ENCODE data around the gene SLC35F1.

Gene SLC35F1

DNA sequence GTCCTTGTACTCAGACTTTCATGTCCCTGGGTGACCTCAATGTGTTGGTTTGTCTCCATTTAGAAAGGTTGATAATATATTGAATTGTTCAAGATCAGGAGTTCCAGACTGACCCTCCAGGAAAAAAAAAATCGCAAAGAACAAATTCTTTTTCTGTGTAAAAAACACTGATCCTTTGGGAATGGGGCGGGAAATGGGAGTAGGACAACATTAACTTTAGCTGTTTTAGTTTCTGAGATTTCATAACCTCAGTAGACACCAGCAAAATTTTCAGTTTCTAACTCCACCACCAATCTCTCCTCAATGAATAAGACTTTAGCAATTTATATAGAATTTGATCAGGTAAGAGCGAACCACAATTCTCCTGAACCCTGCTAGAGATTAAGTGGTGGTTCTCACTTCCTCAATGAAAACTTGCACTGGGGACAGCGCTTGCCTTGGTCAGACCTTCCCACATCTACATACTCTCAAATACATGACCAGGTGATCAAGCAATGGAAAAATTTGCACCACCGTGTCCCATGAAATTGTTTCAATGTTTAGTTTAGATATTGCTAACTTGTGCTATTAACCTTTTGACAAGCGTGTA is 409.8 kb downstream of the SLC35F1 start:
- DNase-seq (ENCODE audit: low read depth), result no peak

DNA sequence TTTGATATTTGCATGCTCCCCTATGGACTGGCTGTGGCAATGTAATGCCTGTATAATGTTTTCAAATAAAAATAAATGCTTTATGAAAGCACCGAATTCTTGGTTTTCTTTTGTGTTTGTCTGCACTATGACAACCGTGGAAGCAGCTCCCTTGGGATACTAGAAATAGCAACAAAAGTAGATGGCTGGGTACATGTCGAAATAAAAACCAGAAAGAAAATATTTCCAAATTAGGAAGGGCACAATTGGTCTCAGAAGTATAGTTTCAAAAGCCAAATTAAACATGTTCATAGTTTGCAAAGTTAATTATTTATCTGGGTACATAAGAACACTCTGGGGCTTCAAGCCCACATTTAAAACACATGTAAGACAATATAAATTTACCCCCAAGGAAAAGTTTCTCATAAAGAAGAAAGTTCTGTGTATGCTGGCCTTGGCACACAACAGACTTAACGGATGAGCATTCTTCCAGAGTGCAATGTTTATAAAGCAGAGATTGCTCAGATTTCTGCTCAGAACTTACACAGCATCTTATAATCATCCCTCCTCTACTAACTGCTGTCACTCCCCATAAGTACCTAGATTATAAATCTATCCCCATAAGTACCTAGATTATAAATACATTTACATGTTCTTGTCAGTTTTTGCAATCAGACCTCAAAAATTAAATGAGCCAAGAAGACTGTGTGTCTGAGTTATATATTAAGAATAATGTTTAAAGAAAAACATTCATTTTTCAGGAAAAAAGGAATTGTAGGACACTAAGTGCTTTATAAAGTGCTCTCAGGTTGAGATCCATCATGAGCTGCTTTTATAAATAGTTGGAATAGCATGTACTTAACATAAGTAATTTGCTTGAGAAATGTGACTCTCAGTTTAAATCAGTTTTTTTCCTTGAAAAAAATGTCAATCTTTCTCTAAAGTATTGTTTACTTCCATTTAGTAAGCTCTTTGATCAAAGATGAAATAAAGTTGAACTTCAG is 410.8 kb downstream of the SLC35F1 start:
- no peak for DNase-seq (ENCODE audit: low read depth)

DNA sequence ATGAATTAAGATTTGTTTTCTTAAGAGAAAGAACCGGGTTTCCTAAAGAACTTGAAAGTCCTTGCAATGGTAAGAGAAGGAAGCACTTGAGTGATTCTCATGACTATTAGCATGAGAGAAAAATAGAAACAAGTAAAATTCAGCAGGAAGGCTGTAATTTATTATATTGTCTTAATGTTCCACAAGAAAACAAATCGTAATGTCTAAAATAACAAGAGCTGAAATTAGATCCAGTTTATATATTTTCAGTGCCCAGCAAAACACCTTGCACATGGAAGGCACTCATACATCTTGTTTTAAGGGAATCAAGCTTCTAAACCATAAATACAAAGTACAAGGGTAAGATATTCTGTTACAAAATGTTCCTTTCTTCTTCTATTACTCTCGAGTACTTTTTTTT is 411.6 kb downstream of the SLC35F1 start:
- no peak for DNase-seq (ENCODE audit: low read depth)

DNA sequence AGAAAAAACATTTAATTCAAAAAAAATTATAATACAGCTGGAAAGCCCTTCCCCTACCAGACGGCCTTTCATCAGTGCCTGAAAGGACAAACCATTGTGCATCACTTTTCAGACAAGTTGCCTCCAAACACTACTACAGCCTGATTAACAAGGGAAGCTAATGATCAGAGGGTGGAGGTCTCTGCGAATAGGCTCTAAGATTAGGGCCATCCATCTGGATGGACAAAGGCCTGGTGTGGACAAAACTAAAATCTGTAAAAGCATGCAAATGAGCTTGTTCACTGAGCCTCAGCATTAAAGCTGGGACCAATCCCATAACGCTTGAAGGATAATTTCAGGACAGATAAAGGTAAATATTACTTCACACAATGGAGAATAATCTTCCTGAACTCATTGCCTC is 412.4 kb downstream of the SLC35F1 start:
- no peak for DNase-seq (ENCODE audit: low read depth)

DNA sequence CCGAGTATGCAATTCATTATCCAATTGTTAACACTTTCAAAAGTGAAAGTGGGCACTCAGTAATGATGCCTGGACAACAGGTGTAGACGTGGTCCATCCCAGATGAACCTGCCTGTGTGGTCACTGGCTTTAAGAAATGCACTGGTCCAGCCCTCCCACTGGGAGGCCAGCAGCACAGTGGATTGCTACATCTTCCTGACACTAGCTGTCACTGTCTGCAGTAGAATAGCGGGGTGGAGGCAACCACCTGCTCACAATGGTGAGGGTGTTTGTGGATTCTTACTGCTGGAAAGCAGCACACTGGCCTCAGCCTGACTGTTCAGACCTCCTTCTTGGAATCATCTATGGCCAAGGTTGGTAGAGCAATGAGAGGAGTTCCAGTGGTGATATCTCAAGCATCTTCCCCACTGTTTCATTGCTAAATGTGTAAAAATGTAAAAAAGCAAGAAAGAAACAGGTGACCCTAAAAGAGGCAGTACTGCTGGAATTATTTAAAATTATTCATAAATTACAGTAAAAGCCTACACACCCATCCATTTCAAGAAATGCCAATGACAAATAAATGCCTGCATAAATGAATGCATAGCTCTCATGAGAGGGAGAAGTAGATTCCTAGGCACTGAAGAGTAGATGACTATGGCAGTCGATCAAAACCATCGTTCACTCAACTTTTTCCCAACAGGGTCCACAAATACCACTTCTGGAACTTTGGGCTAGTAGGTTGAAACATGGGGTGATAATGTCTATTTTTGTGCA is 413.0 kb downstream of the SLC35F1 start:
- DNase-seq (ENCODE audit: low read depth), result no peak

DNA sequence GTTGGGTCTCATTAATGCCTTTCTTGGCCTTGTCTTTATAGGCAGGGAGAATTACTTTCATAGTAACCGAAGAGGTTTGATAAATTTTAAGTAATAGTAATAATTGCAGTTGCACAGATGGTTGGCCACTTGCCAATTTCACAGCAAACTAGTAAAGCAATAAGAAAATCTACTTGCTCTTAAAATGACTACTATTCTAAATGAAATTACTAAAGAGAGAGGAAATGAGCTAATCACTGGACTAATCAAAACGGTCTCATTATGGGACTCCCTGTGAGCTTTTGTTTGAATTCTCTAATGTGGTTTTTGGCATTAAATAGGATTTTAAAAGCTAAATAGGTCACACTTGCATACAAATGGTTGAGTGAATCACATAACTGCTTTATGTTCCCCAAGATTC is 413.6 kb downstream of the SLC35F1 start:
- DNase-seq (ENCODE audit: low read depth), result no peak

DNA sequence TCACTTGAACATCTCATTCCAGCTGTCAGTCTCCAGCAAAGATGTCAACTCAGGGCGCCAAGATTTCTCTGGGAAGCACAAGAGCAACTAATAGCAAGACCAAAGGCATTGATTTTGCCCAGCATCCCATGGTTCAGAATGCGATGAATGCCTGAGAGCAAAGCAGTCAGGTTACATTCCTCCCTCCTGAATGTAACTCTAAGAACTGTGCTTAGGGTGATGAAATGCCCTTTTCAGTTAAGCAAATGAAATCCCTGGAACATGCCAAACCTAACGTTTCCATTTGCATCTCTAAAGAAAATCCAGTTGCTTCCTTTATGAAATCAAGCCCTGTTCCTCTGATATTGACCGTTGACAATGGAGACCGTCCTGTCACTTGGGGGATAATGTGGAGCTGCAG is 417.1 kb downstream of the SLC35F1 start:
- DNase-seq (ENCODE audit: low read depth), result no peak

DNA sequence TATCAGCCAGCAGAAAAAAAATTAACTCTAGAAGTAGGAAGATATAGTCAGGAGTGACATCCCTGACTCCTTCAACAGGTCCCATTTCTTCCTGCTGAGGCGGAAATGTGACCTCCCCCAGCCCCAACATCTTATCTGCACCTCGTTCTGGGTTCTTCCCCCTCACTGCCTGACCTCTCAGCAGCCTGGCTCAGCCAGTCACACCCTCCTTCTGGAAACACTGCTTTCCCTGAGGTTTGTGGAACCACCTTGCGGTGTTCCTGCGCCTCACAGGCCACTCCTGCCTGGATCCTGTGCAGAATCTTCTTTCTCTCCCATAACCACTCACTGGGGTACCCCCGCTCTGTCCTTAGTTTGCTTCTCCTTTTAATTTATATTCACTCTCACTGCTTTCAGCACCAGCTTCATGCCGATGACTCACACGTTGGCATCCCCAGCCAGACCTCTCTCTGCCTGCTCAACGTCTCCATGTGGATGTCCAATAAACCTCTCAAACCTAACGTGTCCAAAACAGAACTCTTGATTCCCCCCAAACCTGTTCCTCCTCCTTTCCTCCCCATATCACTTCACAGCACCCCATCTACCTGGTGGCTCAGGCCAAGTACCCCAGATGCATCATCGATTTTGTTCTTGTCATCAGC is 418.3 kb downstream of the SLC35F1 start:
- peak; percentile 7 for DNase-seq (ENCODE audit: low read depth)

DNA sequence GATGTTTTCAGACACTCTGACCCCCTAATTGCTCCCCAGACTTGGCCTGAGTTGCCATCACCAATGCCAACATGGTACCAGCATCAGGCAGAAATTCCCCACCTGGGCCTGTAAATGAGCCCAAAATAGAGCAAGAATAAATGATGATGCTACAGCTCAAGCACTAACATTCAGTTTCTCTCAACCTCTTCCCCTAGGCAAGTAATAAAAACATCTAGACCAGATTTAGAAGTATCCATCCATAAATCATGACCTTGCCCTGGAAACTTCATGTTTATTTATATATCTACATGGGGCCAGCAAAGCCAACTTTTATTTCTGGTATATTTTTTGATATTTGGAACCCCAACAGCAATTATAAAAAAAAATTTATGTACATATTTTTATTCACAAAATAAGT is 419.6 kb downstream of the SLC35F1 start:
- DNase-seq (ENCODE audit: low read depth), result no peak

DNA sequence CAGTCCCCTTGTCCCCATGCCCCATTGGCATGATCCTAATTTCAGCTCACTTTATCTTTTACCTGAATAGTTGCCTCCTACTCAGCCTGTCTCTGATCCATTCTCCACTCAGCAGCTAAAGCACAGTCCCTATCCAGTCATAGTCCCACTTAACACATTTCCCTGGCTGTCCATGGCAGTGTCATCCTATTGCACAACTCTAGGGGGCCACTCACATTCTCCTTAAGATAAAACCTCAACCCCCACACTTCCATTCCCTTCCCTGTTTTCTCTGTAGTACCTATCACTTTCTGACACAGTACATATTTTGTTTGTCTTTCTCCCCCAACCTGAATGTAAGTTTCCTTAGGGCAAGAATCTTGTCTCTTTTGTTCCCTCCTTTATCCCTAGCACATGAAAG is 420.2 kb downstream of the SLC35F1 start:
- no peak for DNase-seq (ENCODE audit: low read depth)

DNA sequence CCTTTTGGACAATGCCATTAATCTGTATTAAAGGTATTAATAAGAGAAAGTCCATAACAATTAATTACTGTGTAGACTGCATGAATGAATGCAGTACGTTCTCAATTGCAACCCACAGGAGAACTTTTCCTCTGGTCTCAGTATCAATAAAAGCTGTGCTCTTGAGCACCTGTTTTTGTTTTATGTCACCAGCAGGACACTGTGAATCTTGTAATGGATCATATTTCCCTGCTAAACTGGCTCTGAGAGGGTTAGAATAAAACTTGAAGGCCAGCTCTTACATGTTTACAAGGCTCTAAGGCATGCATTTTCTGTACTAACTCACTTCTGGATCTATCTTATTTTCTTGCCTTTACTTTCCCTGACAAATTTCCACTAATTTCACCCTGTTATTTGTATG is 426.7 kb downstream of the SLC35F1 start:
- DNase-seq (ENCODE audit: low read depth), result no peak

DNA sequence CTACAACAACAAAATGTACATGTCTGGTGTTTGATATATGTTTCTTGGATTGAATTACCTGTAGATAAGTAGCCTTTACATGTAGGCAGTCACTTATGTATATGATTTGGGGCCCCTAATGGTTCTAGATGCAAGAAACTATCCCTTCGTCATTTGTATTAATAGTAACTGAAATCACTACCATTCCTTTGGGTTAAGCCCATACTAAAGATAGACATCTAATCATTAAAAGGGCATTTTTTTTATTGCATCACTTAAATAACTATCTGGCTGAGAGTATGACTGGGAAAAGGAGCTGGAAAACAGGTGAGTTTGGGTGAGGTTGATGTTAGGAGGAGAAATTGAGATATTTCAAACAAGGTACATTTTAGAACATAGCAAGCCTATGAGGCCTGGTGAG is 427.6 kb downstream of the SLC35F1 start:
- DNase-seq (ENCODE audit: low read depth), result no peak

DNA sequence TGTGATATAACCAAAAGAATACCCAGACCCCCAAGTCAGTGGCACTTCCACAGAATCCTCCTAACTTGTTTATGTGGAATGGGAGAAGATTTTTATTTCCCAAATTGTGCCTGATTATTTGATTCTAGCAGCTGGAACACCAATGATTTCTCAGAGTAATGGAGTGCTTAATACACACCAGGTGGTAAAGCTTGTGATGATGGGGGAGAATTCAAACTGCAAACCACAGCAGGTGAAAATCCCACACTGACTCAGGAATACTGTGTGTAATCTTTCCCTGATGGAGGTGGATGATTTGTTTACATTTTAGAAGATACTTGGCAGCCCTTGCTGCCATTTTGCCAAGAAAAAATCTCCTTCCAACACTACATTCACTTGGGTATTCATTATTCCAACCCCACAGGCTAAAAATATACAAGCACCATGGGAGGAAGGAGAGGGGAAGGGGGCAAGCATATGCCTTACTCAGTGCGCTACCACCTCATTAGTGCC is 428.3 kb downstream of the SLC35F1 start:
- DNase-seq (ENCODE audit: low read depth), result no peak

DNA sequence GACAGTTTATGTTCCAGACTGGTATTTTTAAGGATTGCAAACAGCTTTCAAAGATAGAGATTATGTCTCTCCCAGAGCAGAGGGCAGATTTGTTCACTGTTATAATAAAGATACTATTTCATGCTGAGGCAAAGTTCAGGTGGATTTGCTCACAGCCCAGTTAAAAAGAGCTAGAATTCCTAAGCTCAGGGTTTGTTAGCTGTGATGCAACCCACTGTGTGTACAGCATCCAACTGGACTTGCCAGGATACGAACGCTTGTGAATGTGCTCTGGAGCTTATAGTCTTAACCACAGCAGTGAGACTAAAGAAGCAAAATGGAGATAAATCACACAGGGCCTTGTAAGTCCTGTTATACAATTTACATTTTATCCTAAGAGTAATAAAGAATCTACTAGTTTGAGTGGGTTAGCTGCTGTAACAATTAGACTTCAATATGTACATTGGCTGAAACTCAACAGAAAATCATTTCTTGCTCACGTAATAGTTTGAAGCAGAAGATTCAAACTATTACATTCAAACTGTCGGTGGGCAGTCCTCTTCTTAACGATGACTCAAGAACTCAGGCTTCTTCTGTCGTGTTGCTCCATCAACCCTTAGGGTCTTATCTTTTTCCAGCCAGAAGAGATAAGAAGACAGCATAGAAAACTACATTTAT is 437.1 kb downstream of the SLC35F1 start:
- DNase-seq (ENCODE audit: low read depth), result no peak

DNA sequence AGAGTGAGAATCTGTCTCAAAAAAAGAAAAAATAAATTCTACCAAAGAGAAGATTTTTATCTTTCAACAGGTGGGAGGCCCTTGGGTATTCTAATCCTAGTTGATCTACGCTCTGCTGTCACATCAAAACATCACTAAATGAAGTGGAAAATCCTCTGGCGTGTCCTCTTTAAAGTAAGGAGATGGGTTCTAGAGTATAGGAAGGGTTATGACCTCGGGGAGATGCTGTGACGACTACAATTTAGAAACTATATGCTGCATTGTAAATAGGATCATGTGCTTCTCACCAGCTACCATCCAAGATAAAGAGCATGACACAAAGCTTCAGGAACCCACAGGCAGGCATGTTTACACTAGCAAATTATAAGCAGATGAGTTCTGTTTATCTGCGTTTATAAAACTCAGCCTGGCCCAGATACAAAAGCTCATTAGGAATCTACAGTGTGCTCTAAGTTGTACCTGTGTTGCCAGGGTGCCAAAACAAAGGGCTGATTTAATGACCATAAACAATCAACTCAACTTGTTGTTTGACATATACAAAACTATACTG is 443.9 kb downstream of the SLC35F1 start:
- DNase-seq (ENCODE audit: low read depth), result no peak

DNA sequence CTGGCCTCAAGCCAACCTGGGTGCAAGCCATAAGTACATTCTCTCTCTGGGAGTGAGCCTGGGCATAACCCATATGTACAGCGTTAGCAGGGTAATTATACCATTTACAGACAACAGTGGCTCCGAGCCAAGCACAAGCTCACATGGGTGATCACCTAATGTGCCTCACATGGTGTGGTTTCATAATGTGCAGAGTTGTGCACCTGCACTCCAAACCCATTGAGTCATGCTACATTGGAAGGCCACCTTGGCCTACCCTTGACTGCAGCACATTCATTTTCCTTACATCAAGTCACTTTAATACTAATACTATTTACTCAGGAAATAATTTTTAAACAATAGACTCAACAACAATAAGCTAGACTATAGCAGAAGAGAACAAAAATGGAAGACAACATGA is 446.5 kb downstream of the SLC35F1 start:
- no peak for DNase-seq (ENCODE audit: low read depth)

DNA sequence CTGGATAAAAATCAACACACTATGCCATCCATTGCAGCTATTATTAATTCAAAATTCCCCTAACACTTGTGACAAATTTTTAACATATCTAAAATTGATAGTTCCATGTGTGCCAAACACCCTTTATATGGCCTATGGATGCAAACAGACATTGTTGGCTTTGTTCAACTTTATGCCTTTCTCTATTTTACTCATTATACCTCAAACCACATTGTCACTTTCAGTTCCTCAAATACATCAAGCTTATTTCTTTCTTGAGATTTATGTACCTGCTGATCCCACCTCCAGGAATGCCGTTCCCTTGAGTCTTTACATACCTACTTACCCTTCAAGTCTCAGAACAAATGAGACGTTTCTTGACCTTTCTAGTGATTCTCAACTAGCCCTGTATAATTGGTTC is 447.6 kb downstream of the SLC35F1 start:
- DNase-seq (ENCODE audit: low read depth), result no peak

DNA sequence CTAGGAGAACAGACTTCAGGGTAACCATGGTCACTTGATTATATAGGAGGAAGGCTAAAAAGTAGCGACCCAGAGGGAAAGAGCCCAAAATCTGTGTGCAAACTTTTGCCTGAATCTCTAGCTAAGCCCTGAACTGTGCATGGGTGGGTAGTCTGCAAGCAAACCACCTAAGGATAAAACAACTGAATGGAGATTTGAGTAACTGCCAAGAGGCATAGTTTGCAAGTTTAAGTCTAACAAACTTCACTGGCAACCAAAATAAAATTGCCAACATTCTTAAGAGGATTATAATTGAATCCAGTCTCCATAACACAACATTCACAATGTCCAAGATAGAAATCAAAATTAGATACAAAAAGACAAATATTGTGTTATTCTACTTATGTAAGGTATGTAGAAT is 449.0 kb downstream of the SLC35F1 start:
- no peak for DNase-seq (ENCODE audit: low read depth)

DNA sequence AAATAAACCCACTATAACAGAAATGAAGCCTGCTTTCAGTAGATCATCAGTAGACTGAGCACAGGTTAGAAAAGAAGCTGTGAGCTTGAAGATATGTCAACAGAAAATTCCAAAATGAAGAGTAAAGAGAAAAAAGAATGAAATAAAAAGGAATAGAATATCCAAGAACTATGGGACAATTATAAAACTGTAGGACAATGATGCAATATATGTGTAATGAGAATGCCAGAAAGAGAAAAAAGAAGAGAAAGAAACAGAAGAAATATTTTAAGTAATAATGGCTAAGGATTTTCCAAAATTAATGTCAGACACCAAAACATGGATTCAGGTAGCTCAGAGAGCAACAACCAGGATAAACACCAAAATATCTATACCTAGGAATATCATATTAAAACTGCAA is 449.6 kb downstream of the SLC35F1 start:
- DNase-seq (ENCODE audit: low read depth), result no peak
